ENCODE measurements around the gene SLFN5.

DNA sequence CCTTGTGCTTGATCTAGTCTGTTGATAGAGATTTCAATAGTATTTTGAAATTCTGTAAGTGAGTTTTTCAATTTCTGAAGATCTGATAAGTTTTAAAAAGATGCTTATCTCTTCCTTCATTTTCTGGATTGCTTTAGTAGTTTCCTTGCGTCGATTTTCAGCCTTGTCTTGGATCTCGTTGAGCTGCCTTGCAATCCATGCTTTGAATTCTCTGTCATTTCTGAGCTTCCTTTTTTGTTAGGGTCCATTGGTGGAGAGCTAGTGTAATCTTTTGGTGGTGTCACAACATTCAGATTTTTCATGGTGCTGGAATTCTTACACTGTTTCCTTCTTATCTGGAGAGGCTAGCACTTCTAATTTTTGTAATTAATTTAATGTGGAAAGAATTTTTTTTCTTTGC, 69.5 kb downstream of the SLFN5 start:
- TF ChIP-seq POLR2AphosphoS5 (IDR thresholded peaks at IDR 0.05; ENCODE audit: low read depth, low read length) (no peak), POLR2A (IDR thresholded peaks at IDR 0.05; ENCODE audit: low read depth, low read length) (no peak)

All from GM12892 (cell line).